Right cardiac atrium (tissue), 5 donors: Measurements from ENCODE around the gene ANKRD1. TPM values are rescaled to one million over a fixed set of nuclear protein-coding genes. Genes with fewer than 3 reads are reported as not detected.
"Not testable (repeated sequence)": the region's sequence is repeated elsewhere in the genome, so short reads cannot be mapped to it uniquely, and the experiment has no call there.

Experiments used
- ATAC-seq, 2 donors: fragments of 200-7000 bp; cut with Tn5 transposase; one replicate each; pipeline versions ENCODE4 v1.8.0 to v1.9.1; 2020; ENCODE audit warnings: moderate library complexity in 2 of 2, mild to moderate bottlenecking in 1 of 2
- DNase-seq, 3 donors: peaks; one replicate each; pipeline ENCODE4 v3.0.0-alpha.2; 2020
- H3K27ac ChIP-seq: one replicate; pipeline ENCODE4 v1.5.1; 2013; ENCODE audit warnings: mild to moderate bottlenecking, low read length, control low read depth, moderate library complexity
- H3K27me3 ChIP-seq: one replicate; pipeline ENCODE4 v1.6.1; 2013; ENCODE audit not compliant: control insufficient read depth, insufficient read depth
- H3K4me1 ChIP-seq: one replicate; pipeline ENCODE4 v1.6.1; 2013; ENCODE audit warnings: low read length; ENCODE audit not compliant: control insufficient read depth, insufficient read depth
- H3K4me3 ChIP-seq: one replicate; pipeline ENCODE4 v1.5.1; 2013; ENCODE audit warnings: low read length, control low read depth
- H3K9me3 ChIP-seq: one replicate; pipeline ENCODE4 v1.6.1; 2013; ENCODE audit warnings: low read length; ENCODE audit not compliant: control insufficient read depth
- WGBS: extraction: QIAGEN DNeasy Blood & Tissue Kit; methylation state at CpG from one replicate; pipeline ENCODE4 v1.1.7; 2013; 5-methylcytosine and 5-hydroxymethylcytosine counted together
- intact Hi-C, 4 donors: fragments of 100-400 bp; cut with DNase I; formaldehyde crosslinking; loops; one replicate each; pipeline versions ENCODE4 v1.11.0 to v1.14.0; 2022 to 2023
- polyA plus RNA-seq: library from polyadenylated mRNA; stranded (reverse); fragments of 200-250 nt; gene quantifications from one replicate; pipeline ENCODE4 v1.2.3, GENCODE V29; 2013
- total RNA-seq, 4 donors: library from RNA; stranded (reverse); fragmentation: NEBNext Ultra II Directional; extraction: Animal tissue kit (Norgen Biotek cat#: 25700); gene quantifications; one replicate each; pipeline ENCODE4 v1.2.1, GENCODE V29; 2021
- donor health status: healthy with polysubstance abuse.
- donor health status: DM: no; HTN: yes; CAD: no.
- donor health status: DM: no; HTN: no; CAD: no.
- donor health status: DM: no; HTN: yes; CAD: no; lungs with severe emphysema.
- donor health status: DM: yes; HTN: yes; CAD: no.

ANKRD1 gene
- total and polyA plus RNA-seq, 5 donors: 1,154 to 4,109 (median 2,468) TPM

GRCh38 chr10:90880059-90880719 lies 40.7 kb downstream of the ANKRD1 start:
- ATAC-seq, H3K27ac ChIP-seq, DNase-seq, H3K27me3 ChIP-seq, H3K4me3 ChIP-seq, H3K9me3 ChIP-seq, H3K4me1 ChIP-seq: not testable (repeated sequence)
- intact Hi-C loops: loop anchor here in 1 of 4 donors (10.0 kb wide), 1 partner anchor 375 kb away; no protein-coding TSS in a partner anchor
- 71% methylated on average over 8 of the region's 8 CpGs for WGBS

GRCh38 chr10:90879062-90879461 lies 41.8 kb downstream of the ANKRD1 start:
- 80% methylated on average over 2 of the region's 2 CpGs for WGBS
- DNase-seq (no peak), ATAC-seq (no peak)
- Histone ChIP-seq H3K4me1 (no peaks in the 10 kb centered on the region), H3K27me3 (no peaks in the 10 kb centered on the region), H3K9me3 (no peaks in the 10 kb centered on the region), H3K27ac (no peak overlapping the region), H3K4me3 (no peak overlapping the region)
- intact Hi-C loops: no loop called here

- intact Hi-C loops: no loop called here
- DNase-seq (no peak), ATAC-seq (no peak)
- Histone ChIP-seq H3K4me3 (peak overlapping the region; percentile 93), H3K9me3 (no peaks in the 10 kb centered on the region), H3K27me3 (no peaks in the 10 kb centered on the region), H3K27ac (no peak overlapping the region), H3K4me1 (peaks cover 3% of the 10 kb centered on the region)
- 18% methylated on average over 8 of the region's 8 CpGs for WGBS
Measured at GRCh38 chr10:90872648-90873020, 48.3 kb downstream of the ANKRD1 start.

GRCh38 chr10:90871766-90872647 lies 48.9 kb downstream of the ANKRD1 start, which contains the start of gene RPP30:
Gene RPP30, plus strand, starts transcription at chr10:90871974. Its CDS starts 13 bp downstream, at chr10:90871987.
- peak; percentile 84 to 95 (median 93) for DNase-seq
- peaks cover 3% of the 10 kb centered on the region for H3K4me1 ChIP-seq
- H3K27ac ChIP-seq: peak within 1 kb of the TSS; percentile 53
- no peaks in the 10 kb centered on the region for H3K9me3 ChIP-seq
- intact Hi-C loops: no loop called here
- peak; percentile 99 for ATAC-seq
- peak within 1 kb of the TSS; percentile 93 for H3K4me3 ChIP-seq
- WGBS: under 1% methylated on average over 43 of the region's 43 CpGs
- no peaks in the 10 kb centered on the region for H3K27me3 ChIP-seq

GRCh38 chr10:90871279-90871765 lies 49.6 kb downstream of the ANKRD1 start:
- H3K9me3 ChIP-seq: no peaks in the 10 kb centered on the region
- H3K4me1 ChIP-seq: peaks cover 3% of the 10 kb centered on the region
- H3K27me3 ChIP-seq: no peaks in the 10 kb centered on the region
- under 1% methylated on average over 14 of the region's 14 CpGs for WGBS
- H3K4me3 ChIP-seq: peak overlapping the region; percentile 93
- ATAC-seq (peak; percentile 77 to 87), DNase-seq (peak in 2 of 3 donors; percentile 37 to 56)
- no peak overlapping the region for H3K27ac ChIP-seq
- intact Hi-C loops: no loop called here

- intact Hi-C loops: loop anchor here in 2 of 4 donors (10.0 kb wide), 2 partner anchors 111 to 1071 kb away; no protein-coding TSS in a partner anchor
- no peaks in the 10 kb centered on the region for H3K27me3 ChIP-seq
- H3K9me3 ChIP-seq: no peaks in the 10 kb centered on the region
- H3K4me1 ChIP-seq: no peaks in the 10 kb centered on the region
- no peak overlapping the region for H3K27ac ChIP-seq
- no peak for ATAC-seq
- H3K4me3 ChIP-seq: no peak overlapping the region
- 88% methylated on average over 4 of the region's 4 CpGs for WGBS
- no peak for DNase-seq
Measured at GRCh38 chr10:90866050-90866598, 54.8 kb downstream of the ANKRD1 start.

GRCh38 chr10:90865401-90865800 lies 55.5 kb downstream of the ANKRD1 start:
- 29% methylated on average over 3 of the region's 3 CpGs for WGBS
- Histone ChIP-seq H3K9me3 (no peaks in the 10 kb centered on the region), H3K4me3 (no peak overlapping the region), H3K27ac (no peak overlapping the region), H3K4me1 (no peaks in the 10 kb centered on the region), H3K27me3 (no peaks in the 10 kb centered on the region)
- ATAC-seq: no peak
- intact Hi-C loops: loop anchor here in 2 of 4 donors (10.0 kb wide), 2 partner anchors 111 to 1071 kb away; no protein-coding TSS in a partner anchor
- DNase-seq: no peak

GRCh38 chr10:90862908-90863514 lies 57.9 kb downstream of the ANKRD1 start:
- Histone ChIP-seq H3K4me1 (no peaks in the 10 kb centered on the region), H3K27me3 (no peaks in the 10 kb centered on the region), H3K27ac (no peak overlapping the region), H3K9me3 (no peaks in the 10 kb centered on the region), H3K4me3 (no peak overlapping the region)
- no peak for DNase-seq
- intact Hi-C loops: loop anchor here in 3 of 4 donors (5.0 to 10.0 kb wide), 4 partner anchors 108 to 1068 kb away; no protein-coding TSS in a partner anchor
- no peak for ATAC-seq
- WGBS: 26% methylated on average over 2 of the region's 2 CpGs
